RPMI7951 (cell line): ENCODE measurements around the gene CPS1. TPM values are rescaled to one million over a fixed set of nuclear protein-coding genes. Genes with fewer than 3 reads are reported as not detected.

Source experiments
- DNase-seq: peaks from one replicate; pipeline ENCODE4 v3.0.0-alpha.2; 2012; ENCODE audit warnings: low read depth
- total RNA-seq: library from RNA; depleted of rRNA; stranded (reverse); fragments of >200 nt; shearing (Covaris generic); gene quantifications from 2 replicates; pipeline ENCODE4 v1.2.3, GENCODE V29; 2014

Gene CPS1
- total RNA-seq, 1 experiment from 2014 or later, result 49.3 TPM

DNA sequence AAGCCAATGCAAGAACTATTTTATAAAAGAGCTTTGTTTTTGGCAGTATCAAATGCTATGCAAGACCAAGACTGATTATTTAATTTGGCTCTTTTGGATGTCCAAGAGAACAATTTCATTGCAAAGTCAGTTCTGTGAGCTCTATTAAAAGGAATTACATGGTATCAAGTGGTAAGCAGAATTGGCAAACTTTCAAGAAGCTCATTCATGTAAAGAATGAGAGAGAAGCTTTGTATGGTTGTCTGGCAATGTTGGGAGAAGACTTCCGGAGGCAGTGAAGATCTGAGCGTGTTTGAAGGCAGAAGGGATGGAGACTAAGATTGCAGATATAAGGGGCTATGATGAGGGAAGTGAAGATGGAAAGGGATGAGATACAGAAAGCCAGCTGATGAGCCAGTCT lies 49.6 kb downstream of the CPS1 start:
- no peak for DNase-seq

- DNase-seq, result no peak
Measured at GRCh38 chr2:210611466-210611865, 55.1 kb downstream of the CPS1 start.

- DNase-seq, result no peak
Measured at GRCh38 chr2:210616074-210616473, 59.7 kb downstream of the CPS1 start.

DNA sequence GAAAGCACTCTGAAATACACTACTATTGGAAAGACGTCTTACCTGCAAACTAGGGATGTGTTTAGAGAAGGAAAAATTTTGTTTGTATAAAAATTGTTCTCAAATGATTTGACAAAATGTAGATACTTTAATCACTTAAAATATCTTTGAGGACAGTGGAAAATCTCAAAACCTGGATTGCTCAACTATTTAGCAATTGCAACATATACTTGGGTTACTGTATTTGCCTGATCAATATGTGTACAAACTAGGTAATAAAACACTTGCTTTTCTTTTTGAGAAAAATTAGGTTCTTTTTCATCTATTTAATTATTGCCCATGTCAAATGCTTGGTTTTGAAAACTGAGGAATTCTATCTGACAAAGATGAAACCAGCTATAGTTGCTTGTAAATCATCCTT lies 60.9 kb downstream of the CPS1 start:
- no peak for DNase-seq

- DNase-seq, result peak; percentile 42
Measured at GRCh38 chr2:210617732-210618330, 61.4 kb downstream of the CPS1 start.

- no peak for DNase-seq
Measured at GRCh38 chr2:210620456-210620855, 64.1 kb downstream of the CPS1 start.

DNA sequence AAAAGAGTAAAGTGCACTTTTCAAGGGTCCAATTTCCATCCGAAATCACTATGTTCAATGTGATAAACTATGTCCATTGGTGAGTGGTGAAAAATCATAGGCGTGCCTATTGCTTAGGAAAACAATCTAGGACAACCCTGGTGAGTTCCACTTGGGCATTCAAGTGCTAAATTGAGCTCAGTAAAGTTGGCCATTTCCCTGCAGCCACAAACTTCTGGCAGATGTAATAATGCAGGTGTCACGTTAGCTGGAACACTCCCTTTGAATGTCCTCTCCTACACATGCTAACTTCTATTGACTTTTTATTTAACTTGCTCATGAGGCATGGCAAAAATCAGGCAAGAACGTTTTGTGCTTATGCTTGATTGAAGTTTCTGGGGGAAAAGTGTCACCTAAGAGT lies 67.1 kb downstream of the CPS1 start:
- no peak for DNase-seq

DNA sequence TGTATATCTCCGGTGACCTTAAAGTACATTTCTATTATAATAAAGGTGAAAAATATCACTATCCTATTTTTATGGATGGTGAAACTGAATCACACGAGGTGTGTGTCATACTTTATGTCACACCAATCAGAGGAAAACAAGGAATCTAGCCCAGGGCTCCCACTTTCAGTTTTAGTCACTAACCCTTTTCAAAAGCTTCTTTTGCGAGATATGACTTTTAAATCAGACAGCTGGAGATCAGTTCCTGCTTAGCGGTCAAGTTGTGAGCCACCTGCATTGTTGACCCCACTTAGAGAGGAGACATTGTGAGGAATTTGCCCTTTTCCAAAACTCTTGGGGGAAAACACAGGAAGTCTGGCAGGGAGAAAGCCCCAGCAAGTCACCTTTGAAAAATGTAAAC lies 70.5 kb downstream of the CPS1 start:
- peak; percentile 56 for DNase-seq

GRCh38 chr2:210630873-210631560 lies 74.6 kb downstream of the CPS1 start:
- DNase-seq, result no peak

DNA sequence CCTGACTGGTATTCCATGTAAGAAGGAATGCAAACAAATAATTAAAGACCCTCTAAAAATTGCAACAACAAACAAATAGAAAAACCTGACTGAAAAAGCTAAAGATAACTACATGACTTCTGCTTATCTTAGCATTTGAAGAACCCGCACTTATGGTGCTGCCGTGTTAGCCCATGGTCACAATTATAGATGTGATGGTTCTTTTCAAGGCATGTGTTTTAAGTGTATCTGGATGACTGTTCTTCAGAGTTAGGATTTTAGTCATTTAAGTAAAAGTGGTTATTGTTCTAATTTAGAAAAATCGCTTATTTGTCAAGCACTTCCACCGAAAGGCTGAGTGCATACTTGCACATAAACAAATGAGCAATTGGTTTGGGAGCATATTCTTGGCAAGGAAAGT lies 77.3 kb downstream of the CPS1 start:
- no peak for DNase-seq

DNA sequence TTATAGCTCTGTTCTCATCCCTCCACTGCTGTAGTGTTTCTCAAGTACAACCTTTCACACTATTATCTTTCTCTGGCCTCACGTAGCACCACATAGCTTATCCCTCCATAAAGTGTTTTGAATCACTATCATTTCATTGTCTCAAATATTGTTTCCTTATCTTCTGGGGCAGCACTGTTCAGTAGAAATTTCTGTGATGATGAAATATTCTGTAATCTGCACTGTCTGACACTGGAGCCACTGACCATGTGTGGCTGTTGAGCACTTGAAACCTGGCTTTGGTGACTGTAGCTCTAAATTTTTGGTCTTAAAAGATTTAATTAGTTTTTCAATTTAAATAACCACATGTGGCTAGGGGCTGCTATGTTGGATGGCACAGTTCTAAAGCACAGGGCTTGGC lies 78.9 kb downstream of the CPS1 start:
- no peak for DNase-seq

- DNase-seq, result no peak
Measured at GRCh38 chr2:210642333-210642732, 85.9 kb downstream of the CPS1 start.

GRCh38 chr2:210647151-210647550 lies 90.8 kb downstream of the CPS1 start:
- DNase-seq, result no peak

GRCh38 chr2:210654091-210654490 lies 97.7 kb downstream of the CPS1 start:
- peak; percentile 5 for DNase-seq

DNA sequence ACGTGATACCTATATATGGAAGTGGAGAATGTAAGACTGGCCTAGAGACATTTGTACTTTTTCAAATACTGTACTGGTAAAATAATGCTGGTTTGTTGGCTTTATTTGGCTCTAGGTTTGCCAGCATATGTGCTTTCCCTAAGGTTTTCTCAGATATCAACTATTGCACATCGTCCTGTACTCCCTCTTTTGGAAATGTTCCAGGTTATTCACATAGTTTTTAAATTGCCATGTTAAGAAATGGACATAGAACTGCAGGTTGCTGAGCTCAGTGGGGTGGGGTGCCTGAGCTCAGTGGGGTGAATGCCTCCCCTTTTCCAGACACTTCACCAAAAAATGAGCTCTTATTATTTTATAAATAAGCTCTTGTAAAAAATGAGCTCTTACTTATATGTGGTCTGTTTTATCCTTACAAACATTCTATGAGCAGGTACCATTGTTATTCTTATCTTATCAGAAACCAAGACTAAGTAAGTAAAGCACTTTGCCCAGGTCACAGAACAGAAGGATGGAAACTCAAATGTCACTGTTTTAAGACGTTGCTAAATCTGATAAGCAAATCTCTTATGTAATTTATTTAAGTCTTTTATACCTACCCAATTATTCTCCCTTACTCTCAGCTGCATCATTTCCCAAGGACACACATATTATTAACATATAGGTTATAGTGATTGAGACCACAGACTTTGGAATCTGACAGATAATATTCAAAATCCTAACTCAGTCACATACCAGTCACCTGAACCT lies 99.0 kb downstream of the CPS1 start:
- DNase-seq, result no peak

DNA sequence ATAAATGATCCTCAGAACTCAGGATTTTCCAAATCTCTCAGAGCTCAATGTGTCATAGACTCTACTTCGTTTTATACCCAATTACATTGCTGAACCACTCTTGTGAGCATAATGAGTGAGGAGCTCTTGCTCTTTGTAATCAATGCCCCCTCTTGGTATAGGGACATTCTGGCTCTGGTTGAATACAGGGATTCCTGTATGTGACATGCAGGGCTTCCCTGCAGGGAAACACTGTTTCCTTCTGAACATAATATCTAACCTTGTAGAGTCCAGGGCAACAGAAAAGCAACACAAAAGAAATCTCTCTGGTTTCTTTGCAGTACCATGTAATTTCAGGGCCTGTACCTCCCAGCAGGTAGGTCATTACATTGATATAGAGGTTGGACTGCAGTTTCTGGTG lies 101.5 kb downstream of the CPS1 start:
- DNase-seq, result no peak

DNA sequence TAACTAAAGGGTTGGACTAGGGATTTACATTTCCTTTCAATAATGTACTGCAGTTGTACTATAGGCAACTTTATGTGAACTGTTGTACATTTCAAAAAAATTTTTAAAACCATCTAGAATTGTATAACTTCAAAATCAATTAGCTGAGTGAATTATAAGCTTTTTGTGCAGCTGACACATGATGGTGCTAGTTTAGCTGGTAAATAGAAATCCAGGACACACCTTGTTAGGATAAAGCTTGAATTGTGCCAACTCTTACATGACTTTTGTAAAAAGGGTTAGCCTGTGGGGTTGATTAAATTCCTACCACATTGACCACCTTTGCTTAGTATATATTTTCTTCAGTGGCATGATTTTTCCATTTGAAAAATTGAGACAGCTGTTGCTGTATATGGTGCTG lies 104.4 kb downstream of the CPS1 start:
- no peak for DNase-seq

- DNase-seq, result no peak
Measured at GRCh38 chr2:210662560-210662959, 106.2 kb downstream of the CPS1 start.

- DNase-seq, result peak; percentile 4
Measured at GRCh38 chr2:210663631-210664089, 107.3 kb downstream of the CPS1 start.

- no peak for DNase-seq
Measured at GRCh38 chr2:210667711-210668110, 111.3 kb downstream of the CPS1 start.

GRCh38 chr2:210671065-210671464 lies 114.7 kb downstream of the CPS1 start:
- no peak for DNase-seq

GRCh38 chr2:210673117-210673516 lies 116.7 kb downstream of the CPS1 start:
- no peak for DNase-seq

GRCh38 chr2:210676067-210676466 lies 119.7 kb downstream of the CPS1 start:
- no peak for DNase-seq
